Measurements from ENCODE around the gene TCTN1.

Gene TCTN1

DNA sequence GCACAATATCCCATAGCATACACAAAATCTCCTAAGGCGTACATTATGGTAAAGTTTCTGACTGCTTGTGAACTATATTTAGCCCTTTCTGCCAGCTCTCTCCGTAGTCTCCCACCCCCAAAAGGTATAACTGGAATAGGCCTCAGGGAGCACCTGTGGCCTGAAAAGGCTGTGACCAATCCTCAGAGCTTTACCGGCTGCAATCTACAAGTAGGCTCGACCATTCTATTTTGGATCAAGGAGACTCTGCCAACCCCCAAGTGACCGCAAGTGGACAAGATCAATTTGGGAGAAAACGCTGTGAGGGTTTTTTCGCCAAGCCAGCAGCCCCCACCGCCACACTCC is 32.0 kb upstream of the TCTN1 start:
- H3K27ac ChIP-seq (ENCODE audit: low read depth, low read length, poor library complexity, severe bottlenecking): peak overlapping the region; percentile 82

DNA sequence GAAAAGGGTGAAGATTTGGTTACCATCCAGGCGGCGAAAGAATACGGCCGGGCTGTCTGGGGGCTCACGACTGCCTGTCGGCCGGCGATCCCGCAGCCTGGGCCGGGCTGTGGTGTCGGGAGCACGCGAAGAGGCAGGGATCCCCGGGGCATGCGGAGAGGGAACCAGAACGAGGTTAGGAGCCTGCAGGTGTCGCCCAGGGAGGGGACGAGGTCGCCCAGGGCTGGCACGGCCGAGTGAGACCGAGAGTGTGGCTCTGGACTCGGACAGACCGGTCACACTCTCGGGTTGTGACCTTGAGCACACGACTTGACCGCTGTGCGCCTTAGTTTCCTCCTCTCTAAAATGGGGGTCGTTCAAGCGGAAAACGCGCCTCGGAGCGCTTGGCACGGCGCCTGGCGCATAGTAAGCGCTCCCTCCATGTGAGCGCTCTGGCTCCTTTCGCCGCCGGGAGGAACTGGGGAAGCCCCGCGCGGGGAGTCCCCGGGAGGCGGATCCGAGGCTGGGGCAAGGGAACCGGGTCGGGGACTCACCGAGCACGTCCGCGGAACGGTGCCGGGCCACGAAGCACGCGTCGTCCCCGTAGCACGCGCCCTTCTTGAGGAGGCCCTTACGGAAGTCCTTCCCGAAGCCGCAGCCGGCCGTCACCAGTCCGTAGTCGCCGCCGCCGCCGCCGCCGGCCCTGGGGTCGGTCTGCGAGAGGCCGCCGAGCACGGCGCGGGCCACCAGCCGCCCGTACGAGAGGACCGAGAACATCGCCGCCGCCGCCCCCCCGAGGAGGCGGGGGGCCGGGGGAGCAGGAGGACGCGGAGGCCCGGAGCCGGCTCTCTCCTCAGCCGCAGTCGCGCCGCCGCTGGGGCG is 31.4 kb upstream of the TCTN1 start:
- no peaks in the 10 kb centered on the region for H4K20me1 ChIP-seq (ENCODE audit: insufficient read depth, low read length)
- peaks cover 53% of the 10 kb centered on the region for H3K79me2 ChIP-seq (ENCODE audit: insufficient read depth, low read length)
- no peaks in the 10 kb centered on the region for H3K27me3 ChIP-seq (ENCODE audit: insufficient read depth, low read length)
- H2AFZ ChIP-seq (ENCODE audit: low read length): no peak overlapping the region
- no peaks in the 10 kb centered on the region for H3K9me2 ChIP-seq (ENCODE audit: low read depth, low read length)
- H3F3A ChIP-seq (ENCODE audit: insufficient read depth, low read length): no peaks in the 10 kb centered on the region
- H3K4me3 ChIP-seq (ENCODE audit: low read depth, low read length, poor library complexity, severe bottlenecking): peak overlapping the region; percentile 98
- H3K4me1 ChIP-seq (ENCODE audit: insufficient read depth, low read length, severe bottlenecking): peaks cover 70% of the 10 kb centered on the region
- H3K4me2 ChIP-seq (ENCODE audit: low read length): peak overlapping the region; percentile 88
- TF ChIP-seq EZH2 (IDR thresholded peaks at IDR 0.05; ENCODE audit: borderline replicate concordance, low read length): no peak
- TF ChIP-seq, protein P1, sequence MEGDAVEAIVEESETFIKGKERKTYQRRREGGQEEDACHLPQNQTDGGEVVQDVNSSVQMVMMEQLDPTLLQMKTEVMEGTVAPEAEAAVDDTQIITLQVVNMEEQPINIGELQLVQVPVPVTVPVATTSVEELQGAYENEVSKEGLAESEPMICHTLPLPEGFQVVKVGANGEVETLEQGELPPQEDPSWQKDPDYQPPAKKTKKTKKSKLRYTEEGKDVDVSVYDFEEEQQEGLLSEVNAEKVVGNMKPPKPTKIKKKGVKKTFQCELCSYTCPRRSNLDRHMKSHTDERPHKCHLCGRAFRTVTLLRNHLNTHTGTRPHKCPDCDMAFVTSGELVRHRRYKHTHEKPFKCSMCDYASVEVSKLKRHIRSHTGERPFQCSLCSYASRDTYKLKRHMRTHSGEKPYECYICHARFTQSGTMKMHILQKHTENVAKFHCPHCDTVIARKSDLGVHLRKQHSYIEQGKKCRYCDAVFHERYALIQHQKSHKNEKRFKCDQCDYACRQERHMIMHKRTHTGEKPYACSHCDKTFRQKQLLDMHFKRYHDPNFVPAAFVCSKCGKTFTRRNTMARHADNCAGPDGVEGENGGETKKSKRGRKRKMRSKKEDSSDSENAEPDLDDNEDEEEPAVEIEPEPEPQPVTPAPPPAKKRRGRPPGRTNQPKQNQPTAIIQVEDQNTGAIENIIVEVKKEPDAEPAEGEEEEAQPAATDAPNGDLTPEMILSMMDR (IDR thresholded peaks at IDR 0.05; ENCODE audit: low read length): no peak
- peak overlapping the region; percentile 82 for H3K27ac ChIP-seq (ENCODE audit: low read depth, low read length, poor library complexity, severe bottlenecking)
- H3K36me3 ChIP-seq (ENCODE audit: insufficient read depth, low read length): no peaks in the 10 kb centered on the region; the same call in 1 of the 2 replicates
- H3K9ac ChIP-seq (ENCODE audit: low read length): peak overlapping the region; percentile 92
- H3K9me3 ChIP-seq (ENCODE audit: low read length): no peaks in the 10 kb centered on the region

More for the DNA sequence above, 32.0 kb upstream of the TCTN1 start:
- no peaks in the 10 kb centered on the region for H3K9me2 ChIP-seq (ENCODE audit: low read depth, low read length)
- peak overlapping the region; percentile 98 for H3K4me3 ChIP-seq (ENCODE audit: low read depth, low read length, poor library complexity, severe bottlenecking)
- no peaks in the 10 kb centered on the region for H3K27me3 ChIP-seq (ENCODE audit: insufficient read depth, low read length)
- no peaks in the 10 kb centered on the region for H3K9me3 ChIP-seq (ENCODE audit: low read length)
- no peaks in the 10 kb centered on the region; the same call in 1 of the 2 replicates for H3K36me3 ChIP-seq (ENCODE audit: insufficient read depth, low read length)
- no peak overlapping the region for H2AFZ ChIP-seq (ENCODE audit: low read length)
- H3K79me2 ChIP-seq (ENCODE audit: insufficient read depth, low read length): peaks cover 59% of the 10 kb centered on the region
- no peaks in the 10 kb centered on the region for H4K20me1 ChIP-seq (ENCODE audit: insufficient read depth, low read length)
- H3K9ac ChIP-seq (ENCODE audit: low read length): peak overlapping the region; percentile 92
- peaks cover 73% of the 10 kb centered on the region for H3K4me1 ChIP-seq (ENCODE audit: insufficient read depth, low read length, severe bottlenecking)
- H3F3A ChIP-seq (ENCODE audit: insufficient read depth, low read length): no peaks in the 10 kb centered on the region
- TF ChIP-seq EZH2 (IDR thresholded peaks at IDR 0.05; ENCODE audit: borderline replicate concordance, low read length): no peak
- TF ChIP-seq, protein P1 (IDR thresholded peaks at IDR 0.05; ENCODE audit: low read length): no peak
- peak overlapping the region; percentile 88 for H3K4me2 ChIP-seq (ENCODE audit: low read length)

DNA sequence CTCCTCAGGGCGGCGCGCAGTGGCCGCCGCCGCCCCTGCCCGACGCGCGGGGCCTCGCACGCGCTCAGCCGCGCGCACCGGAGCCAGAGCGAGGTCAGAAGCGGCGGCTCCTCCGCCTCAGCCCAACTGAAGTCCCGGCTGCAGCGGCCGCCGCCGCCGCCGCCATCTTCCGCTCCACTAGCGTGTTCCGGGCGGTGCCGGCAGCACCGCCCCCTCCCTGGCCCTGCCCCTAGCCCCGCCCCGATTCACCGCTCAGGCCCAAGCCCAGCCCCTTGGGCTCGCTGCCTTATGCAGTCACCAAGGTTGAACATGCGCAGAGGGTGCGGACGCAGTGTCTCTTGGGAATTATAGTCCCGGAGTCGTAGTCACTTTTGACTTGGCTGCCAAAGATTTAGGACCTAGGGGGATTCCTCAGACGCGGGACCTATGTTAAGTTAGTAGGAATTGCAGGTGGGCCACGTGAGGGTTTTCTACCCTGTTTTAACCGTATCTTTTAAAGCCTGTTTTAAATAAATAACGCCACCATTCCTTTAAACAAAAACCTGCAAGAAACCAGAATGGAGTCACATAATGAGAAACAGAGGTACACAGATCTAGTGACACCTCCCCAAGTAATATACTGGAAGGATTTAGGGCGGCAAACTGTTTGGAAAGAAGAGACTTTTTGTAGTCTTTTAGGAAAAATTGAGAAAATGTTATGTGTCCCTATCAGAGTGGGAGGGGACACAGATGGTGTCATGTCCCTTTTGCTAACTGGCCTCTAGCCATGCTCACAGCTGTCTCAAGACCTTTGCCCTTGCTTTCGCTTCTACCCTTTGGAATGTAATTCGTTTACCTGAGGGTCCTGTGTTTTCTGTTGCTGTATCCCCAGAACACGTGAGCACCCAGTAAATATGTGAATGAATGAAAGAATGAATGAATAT is 30.5 kb upstream of the TCTN1 start, which contains the start of gene PPTC7:
PPTC7 (minus strand) TSS at position 182 of the 923 bp plus-strand sequence. CDS start 287 bp downstream, outside the sequence.
- Histone ChIP-seq H2AFZ (ENCODE audit: low read length) (no peak within 1 kb of the TSS), H3K9me3 (ENCODE audit: low read length) (no peaks in the 10 kb centered on the region), H4K20me1 (ENCODE audit: insufficient read depth, low read length) (no peaks in the 10 kb centered on the region), H3K4me3 (ENCODE audit: low read depth, low read length, poor library complexity, severe bottlenecking) (peak within 1 kb of the TSS; percentile 98), H3K4me2 (ENCODE audit: low read length) (peak within 1 kb of the TSS; percentile 91), H3F3A (ENCODE audit: insufficient read depth, low read length) (no peaks in the 10 kb centered on the region), H3K36me3 (ENCODE audit: insufficient read depth, low read length) (no peaks in the 10 kb centered on the region; the same call in 1 of the 2 replicates), H3K79me2 (ENCODE audit: insufficient read depth, low read length) (peaks cover 44% of the 10 kb centered on the region), H3K4me1 (ENCODE audit: insufficient read depth, low read length, severe bottlenecking) (peaks cover 61% of the 10 kb centered on the region), H3K27ac (ENCODE audit: low read depth, low read length, poor library complexity, severe bottlenecking) (peak within 1 kb of the TSS; percentile 82), H3K27me3 (ENCODE audit: insufficient read depth, low read length) (no peaks in the 10 kb centered on the region), H3K9me2 (ENCODE audit: low read depth, low read length) (no peaks in the 10 kb centered on the region), H3K9ac (ENCODE audit: low read length) (peak within 1 kb of the TSS; percentile 92)
- TF ChIP-seq EZH2 (IDR thresholded peaks at IDR 0.05; ENCODE audit: borderline replicate concordance, low read length): no peak
- TF ChIP-seq, protein P1 (IDR thresholded peaks at IDR 0.05; ENCODE audit: low read length): no peak
